Thoracic aorta (tissue), 2 donors: Measurements from ENCODE around the gene AFAP1L2. TPM values are rescaled to one million over a fixed set of nuclear protein-coding genes. Genes with fewer than 3 reads are reported as not detected.

ENCODE experiments used
- ATAC-seq: fragments of 150-250 bp; one replicate; pipeline ENCODE4 v1.8.0; 2017; ENCODE audit warnings: low read depth; ENCODE audit not compliant: insufficient number of reproducible peaks, low FRiP score
- DNase-seq: peaks from one replicate; pipeline ENCODE4 v3.0.0-alpha.2; 2020; ENCODE audit warnings: low spot score
- H3K27ac ChIP-seq, 2 donors: fragments of 200-600 bp; sonication (generic); 1 replicate in 1 of 2; 2 replicates in 1 of 2; pipeline ENCODE4 v1.5.1; 2016; ENCODE audit warnings: mild to moderate bottlenecking in 2 of 2, moderate library complexity in 2 of 2
- H3K27me3 ChIP-seq: fragments of 200-600 bp; sonication (generic); replicated peaks from 2 replicates; pipeline ENCODE4 v1.6.0; 2016; ENCODE audit warnings: mild to moderate bottlenecking; ENCODE audit not compliant: insufficient read depth
- H3K36me3 ChIP-seq: fragments of 200-600 bp; sonication (generic); one replicate; pipeline ENCODE4 v1.5.1; 2016
- H3K4me1 ChIP-seq, 2 donors: fragments of 200-600 bp; sonication (generic); 1 replicate in 1 of 2; 2 replicates in 1 of 2; pipeline versions ENCODE4 v1.5.1 to v1.6.0; 2016; ENCODE audit warnings: low read depth in 2 of 2, mild to moderate bottlenecking in 1 of 2; ENCODE audit not compliant: control insufficient read depth in 1 of 2
- H3K4me3 ChIP-seq: fragments of 200-600 bp; sonication (generic); 2 replicates; pipeline ENCODE4 v1.5.1; 2016; ENCODE audit warnings: mild to moderate bottlenecking
- H3K9me3 ChIP-seq: fragments of 200-600 bp; sonication (generic); 2 replicates; pipeline ENCODE4 v1.5.1; 2016
- CTCF ChIP-seq: fragments of 200-600 bp; sonication (generic); IDR thresholded peaks from one replicate; pipeline ENCODE4 v1.5.1; 2019; ENCODE audit warnings: antibody characterized with exemption
- total RNA-seq, 2 donors: library from RNA; depleted of rRNA; stranded (reverse); fragments of >200 nt; gene quantifications; one replicate each; pipeline versions ENCODE4 v1.1.0 to v1.2.3, GENCODE V29; 2016

AFAP1L2 gene
- total RNA-seq, 2 donors from 2014 or later, result 7.7 to 13.3 TPM

- Histone ChIP-seq H3K27me3 (no peaks in the 10 kb centered on the region), H3K4me1 (no peaks in the 10 kb centered on the region), H3K27ac (no peak overlapping the region), H3K9me3 (no peaks in the 10 kb centered on the region), H3K4me3 (no peak overlapping the region), H3K36me3 (no peaks in the 10 kb centered on the region)
- no peak for DNase-seq
- no peak for ATAC-seq
- no peak for TF ChIP-seq CTCF
These were observed 125.5 kb downstream of the AFAP1L2 start for GRCh38 chr10:114278884-114279191.

GRCh38 chr10:114278140-114278883 lies 126.0 kb downstream of the AFAP1L2 start:
- ATAC-seq, result peak; percentile 6
- no peak for TF ChIP-seq CTCF
- H3K27me3 ChIP-seq, result no peaks in the 10 kb centered on the region
- no peaks in the 10 kb centered on the region for H3K4me1 ChIP-seq
- H3K9me3 ChIP-seq, result no peaks in the 10 kb centered on the region
- DNase-seq, result no peak
- no peak overlapping the region for H3K4me3 ChIP-seq
- no peaks in the 10 kb centered on the region for H3K36me3 ChIP-seq
- no peak overlapping the region for H3K27ac ChIP-seq

- Histone ChIP-seq H3K4me1 (peaks cover 0 to 5% of the 10 kb centered on the region in 2 donors), H3K9me3 (no peaks in the 10 kb centered on the region), H3K4me3 (no peak overlapping the region), H3K27me3 (no peaks in the 10 kb centered on the region), H3K27ac (no peak overlapping the region), H3K36me3 (no peaks in the 10 kb centered on the region)
- ATAC-seq (no peak), DNase-seq (no peak)
- no peak for TF ChIP-seq CTCF
These were observed 127.6 kb downstream of the AFAP1L2 start for GRCh38 chr10:114276671-114277070.

GRCh38 chr10:114276066-114276465 lies 128.2 kb downstream of the AFAP1L2 start:
- no peaks in the 10 kb centered on the region for H3K9me3 ChIP-seq
- no peak for DNase-seq
- H3K27me3 ChIP-seq, result no peaks in the 10 kb centered on the region
- H3K4me1 ChIP-seq, result peaks cover 0 to 11% of the 10 kb centered on the region in 2 donors
- H3K27ac ChIP-seq, result no peak overlapping the region
- no peak for ATAC-seq
- no peak overlapping the region for H3K4me3 ChIP-seq
- no peaks in the 10 kb centered on the region for H3K36me3 ChIP-seq
- no peak for TF ChIP-seq CTCF

GRCh38 chr10:114274616-114275453 lies 129.5 kb downstream of the AFAP1L2 start:
- Histone ChIP-seq H3K9me3 (no peaks in the 10 kb centered on the region), H3K27me3 (no peaks in the 10 kb centered on the region), H3K36me3 (no peaks in the 10 kb centered on the region), H3K4me1 (peaks cover 0 to 14% of the 10 kb centered on the region in 2 donors), H3K27ac (no peak overlapping the region), H3K4me3 (no peak overlapping the region)
- no peak for ATAC-seq
- no peak for DNase-seq
- no peak for TF ChIP-seq CTCF
